Body of pancreas (tissue), 4 donors: ENCODE data around the gene ZNF70. TPM values are rescaled to one million over a fixed set of nuclear protein-coding genes. Genes with fewer than 3 reads are reported as not detected.

Experiments used
- ATAC-seq: fragments of 150-250 bp; one replicate; pipeline ENCODE4 v1.9.1; 2016
- DNase-seq, 4 donors: peaks; one replicate each; pipeline ENCODE4 v3.0.0-alpha.2; 2019
- H3K27ac ChIP-seq, 4 donors: fragments of 200-600 bp; sonication (generic); 1 replicate in 3 of 4; 2 replicates in 1 of 4; pipeline versions ENCODE4 v1.5.1 to v1.6.1; 2016 to 2019; ENCODE audit warnings: mild to moderate bottlenecking in 1 of 4, mixed read lengths in 1 of 4, moderate library complexity in 1 of 4
- H3K27me3 ChIP-seq, 2 donors: fragments of 200-600 bp; sonication (generic); one replicate each; pipeline ENCODE4 v1.6.0; 2016; ENCODE audit warnings: mild to moderate bottlenecking in 1 of 2
- H3K36me3 ChIP-seq, 2 donors: fragments of 200-600 bp; sonication (generic); replicated peaks in 1 of 2; 2 replicates each; pipeline ENCODE4 v1.5.1; 2016; ENCODE audit warnings: low read depth in 2 of 2; ENCODE audit not compliant: insufficient read depth in 1 of 2
- H3K4me1 ChIP-seq: fragments of 200-600 bp; sonication (generic); one replicate; pipeline ENCODE4 v1.6.0; 2016
- H3K4me3 ChIP-seq, 2 donors: fragments of 200-600 bp; sonication (generic); 1 replicate in 1 of 2; 2 replicates in 1 of 2; pipeline ENCODE4 v1.5.1; 2016 to 2019
- H3K9me3 ChIP-seq, 3 donors: fragments of 200-600 bp; sonication (generic); 1 replicate in 2 of 3; 2 replicates in 1 of 3; pipeline ENCODE4 v1.5.1; 2016
- POLR2A ChIP-seq, 3 donors: fragments of 450-650 bp; IDR thresholded peaks; one replicate each; pipeline ENCODE4 v1.6.1; 2016; ENCODE audit warnings: antibody characterized with exemption in 3 of 3, mild to moderate bottlenecking in 2 of 3
- WGBS, 2 donors: methylation state at CpG; one replicate each; pipeline ENCODE4 v1.1.5; 2017; 5-methylcytosine and 5-hydroxymethylcytosine counted together
- intact Hi-C: fragments of 100-400 bp; cut with DNase I; formaldehyde crosslinking; loops from one replicate; pipeline ENCODE4 v1.15.1; 2023
- total RNA-seq, 2 donors: library from RNA; depleted of rRNA; stranded (reverse); fragments of >200 nt; gene quantifications; one replicate each; pipeline ENCODE4 v1.1.0, GENCODE V29; 2016
- TF ChIP-seq, protein P1 (sequence below), 7 experiments: fragments of 450-650 bp in 4 of 7; fragments of 200-600 bp in 3 of 7; sonication (generic) in 3 of 7; IDR thresholded peaks; one replicate each; pipeline ENCODE4 v1.5.1; 2016 to 2019; ENCODE audit warnings: antibody characterized with exemption in 7 of 7

ZNF70 gene
- total RNA-seq, 2 donors from 2014 or later, result 4.2 to 9.9 TPM

DNA sequence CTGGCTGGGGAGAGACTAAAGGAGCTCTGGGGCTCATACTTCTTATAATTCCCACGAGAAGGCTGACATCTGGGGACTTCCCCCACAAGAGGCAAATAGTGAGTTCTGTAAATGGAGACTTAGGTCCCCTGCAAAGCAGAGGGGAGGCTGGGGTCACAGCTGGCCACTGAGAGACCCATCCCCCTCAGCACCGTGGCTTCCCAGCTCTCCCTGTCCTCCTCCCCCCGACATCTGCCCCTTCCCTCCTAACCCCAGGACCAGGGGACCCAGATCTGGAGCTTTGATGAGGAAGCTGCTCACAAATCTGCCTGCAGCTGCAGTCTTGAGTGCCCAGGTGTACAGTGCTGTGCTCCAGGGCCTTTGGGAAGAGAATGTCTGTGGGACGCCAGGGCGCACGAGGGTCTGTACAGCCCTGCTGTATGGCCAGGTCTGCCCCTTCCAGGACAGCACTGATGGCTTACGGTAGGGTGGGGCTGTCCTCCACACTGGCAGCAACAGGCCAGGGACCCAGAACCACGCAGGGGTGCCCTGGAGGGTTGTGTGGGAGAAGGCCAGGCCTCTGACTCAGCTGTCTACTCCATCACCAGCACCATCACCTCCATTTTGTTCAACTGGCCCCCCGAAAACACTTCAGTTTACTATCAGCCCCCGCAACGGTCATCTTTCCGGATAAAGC is 59.0 kb downstream of the ZNF70 start:
- H3K4me1 ChIP-seq, result no peaks in the 10 kb centered on the region
- ATAC-seq, result no peak
- H3K36me3 ChIP-seq, result peaks cover 0 to 6% of the 10 kb centered on the region in 2 donors
- H3K27ac ChIP-seq, result no peak overlapping the region
- no peak overlapping the region for H3K4me3 ChIP-seq
- DNase-seq, result no peak
- H3K9me3 ChIP-seq, result no peaks in the 10 kb centered on the region
- 86 to 92% methylated on average over 8 to 10 of the region's 12 CpGs for WGBS, 2 donors
- no peak for TF ChIP-seq POLR2A (IDR thresholded peaks at IDR 0.05)
- TF ChIP-seq, protein P1, sequence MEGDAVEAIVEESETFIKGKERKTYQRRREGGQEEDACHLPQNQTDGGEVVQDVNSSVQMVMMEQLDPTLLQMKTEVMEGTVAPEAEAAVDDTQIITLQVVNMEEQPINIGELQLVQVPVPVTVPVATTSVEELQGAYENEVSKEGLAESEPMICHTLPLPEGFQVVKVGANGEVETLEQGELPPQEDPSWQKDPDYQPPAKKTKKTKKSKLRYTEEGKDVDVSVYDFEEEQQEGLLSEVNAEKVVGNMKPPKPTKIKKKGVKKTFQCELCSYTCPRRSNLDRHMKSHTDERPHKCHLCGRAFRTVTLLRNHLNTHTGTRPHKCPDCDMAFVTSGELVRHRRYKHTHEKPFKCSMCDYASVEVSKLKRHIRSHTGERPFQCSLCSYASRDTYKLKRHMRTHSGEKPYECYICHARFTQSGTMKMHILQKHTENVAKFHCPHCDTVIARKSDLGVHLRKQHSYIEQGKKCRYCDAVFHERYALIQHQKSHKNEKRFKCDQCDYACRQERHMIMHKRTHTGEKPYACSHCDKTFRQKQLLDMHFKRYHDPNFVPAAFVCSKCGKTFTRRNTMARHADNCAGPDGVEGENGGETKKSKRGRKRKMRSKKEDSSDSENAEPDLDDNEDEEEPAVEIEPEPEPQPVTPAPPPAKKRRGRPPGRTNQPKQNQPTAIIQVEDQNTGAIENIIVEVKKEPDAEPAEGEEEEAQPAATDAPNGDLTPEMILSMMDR (IDR thresholded peaks at IDR 0.05), result no peak
- intact Hi-C loops, result loop anchor here (10.0 kb wide), 1 partner anchor 57 kb away; the partner anchor contains the start of gene DRICH1
- H3K27me3 ChIP-seq, result no peaks in the 10 kb centered on the region

DNA sequence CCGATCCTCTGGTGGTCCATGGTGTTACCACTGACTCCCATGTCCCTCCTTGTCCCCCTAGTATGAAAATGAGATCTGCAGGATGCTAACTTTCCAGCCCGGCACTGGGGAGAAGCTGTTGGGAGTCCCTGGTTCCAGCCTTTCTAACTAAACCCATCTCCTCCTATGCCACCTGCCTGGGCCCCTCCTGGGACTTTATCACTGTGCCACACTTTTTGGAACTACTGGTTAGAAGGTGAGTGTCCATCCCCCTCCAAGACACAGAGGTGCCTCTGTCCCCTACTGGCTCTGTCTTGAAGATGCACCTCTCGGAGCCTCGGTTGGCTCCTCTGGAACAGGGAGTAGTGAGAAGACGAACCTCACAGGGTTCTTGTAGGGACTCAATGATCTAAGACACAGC is 60.2 kb downstream of the ZNF70 start, which contains the start of gene RGL4:
Gene RGL4, plus strand, starts transcription at position 301 of the 400 bp plus-strand sequence. CDS start 1,018 bp downstream, outside the sequence.
- TF ChIP-seq, protein P1 (IDR thresholded peaks at IDR 0.05), result no peak
- no peak for TF ChIP-seq POLR2A (IDR thresholded peaks at IDR 0.05)
- no peaks in the 10 kb centered on the region for H3K9me3 ChIP-seq
- no peak within 1 kb of the TSS for H3K27ac ChIP-seq
- peaks cover 0 to 6% of the 10 kb centered on the region in 2 donors for H3K36me3 ChIP-seq
- ATAC-seq (no peak), DNase-seq (no peak)
- intact Hi-C loops, result loop anchor here (10.0 kb wide), 1 partner anchor 56 kb away; the partner anchor contains the start of gene DRICH1
- no peak within 1 kb of the TSS for H3K4me3 ChIP-seq
- no peaks in the 10 kb centered on the region for H3K27me3 ChIP-seq
- 95 to 98% methylated on average over 5 of the region's 5 CpGs for WGBS, 2 donors
- no peaks in the 10 kb centered on the region for H3K4me1 ChIP-seq

DNA sequence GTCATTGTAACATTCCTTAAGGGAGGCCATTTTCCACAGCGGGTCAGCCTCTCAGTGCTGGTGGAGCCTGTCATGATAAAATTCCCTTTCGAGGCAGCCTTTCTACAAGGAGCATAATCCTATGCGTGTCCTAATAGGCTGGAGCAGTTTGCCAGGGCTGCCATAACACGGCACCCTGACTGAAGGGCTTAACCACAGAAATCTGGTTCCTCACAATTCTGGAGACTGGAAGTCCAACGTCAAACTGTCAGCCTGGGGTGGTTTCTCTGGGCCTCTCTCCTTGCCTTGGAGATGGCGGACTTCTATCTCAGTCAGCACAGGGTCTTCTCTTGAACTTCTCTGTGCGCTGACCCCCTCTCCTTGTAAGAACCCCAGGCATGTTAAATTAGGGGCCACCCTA is 61.5 kb downstream of the ZNF70 start:
- TF ChIP-seq, protein P1 (IDR thresholded peaks at IDR 0.05), result no peak
- no peak for TF ChIP-seq POLR2A (IDR thresholded peaks at IDR 0.05)
- WGBS, 2 donors, result 93 to 98% methylated on average over 7 of the region's 7 CpGs
- no peak for ATAC-seq
- Histone ChIP-seq H3K4me3 (no peak overlapping the region), H3K9me3 (no peaks in the 10 kb centered on the region), H3K4me1 (no peaks in the 10 kb centered on the region), H3K36me3 (peaks cover 0 to 3% of the 10 kb centered on the region in 2 donors), H3K27me3 (no peaks in the 10 kb centered on the region), H3K27ac (no peak overlapping the region)
- no peak for DNase-seq
- intact Hi-C loops, result no loop called here

Other genes starting within 250 kb of the ZNF70 start
- gene IGLL1, start 170.8 kb downstream of the ZNF70 start, total RNA-seq, result not detected
- gene DRICH1, start 118.8 kb downstream of the ZNF70 start, total RNA-seq, result not detected
- not detected for gene RGL4, start 60.1 kb downstream of the ZNF70 start, total RNA-seq
- gene VPREB3, start 3.3 kb upstream of the ZNF70 start, total RNA-seq, result not detected
- gene C22orf15, start 11.9 kb upstream of the ZNF70 start, total RNA-seq, result not detected
- gene CHCHD10, start 16.9 kb upstream of the ZNF70 start, total RNA-seq, result 100 to 1,000 TPM in 1 of 2 donors, 10 to 100 TPM in 1; 18.2 to 116 TPM
- 1 to 10 TPM; 1.0 to 2.0 TPM for gene MMP11, start 21.7 kb upstream of the ZNF70 start, total RNA-seq
- gene SMARCB1, start 35.9 kb upstream of the ZNF70 start, total RNA-seq, result 100 to 1,000 TPM in 1 of 2 donors, 10 to 100 TPM in 1; 40.2 to 119 TPM
- 10 to 100 TPM in 1 of 2 donors, 1 to 10 TPM in 1; 6.2 to 33.3 TPM for gene DERL3, start 87.9 kb upstream of the ZNF70 start, total RNA-seq
- gene SLC2A11, start 106.8 kb upstream of the ZNF70 start, total RNA-seq, result 10 to 100 TPM; 23.6 to 32.3 TPM
- 100 to 1,000 TPM; 134 to 156 TPM for gene MIF, start 143.3 kb upstream of the ZNF70 start, total RNA-seq
- gene GSTT2B, start 210.1 kb upstream of the ZNF70 start, total RNA-seq, result 10 to 100 TPM in 1 of 2 donors, 1 to 10 TPM in 1; 8.3 to 16.5 TPM
- under 1 TPM in 1 of 2 donors, not detected in 1; 0.66 TPM for gene DDTL, start 215.8 kb upstream of the ZNF70 start, total RNA-seq
- 10 to 100 TPM; 70.3 to 78.4 TPM for gene DDT, start 223.3 kb upstream of the ZNF70 start, total RNA-seq
- not detected for gene GSTT2, start 229.0 kb upstream of the ZNF70 start, total RNA-seq